Ishikawa (cell line): ENCODE data around the gene PLCB3.

ENCODE experiments used
- EP300 ChIP-seq: IDR thresholded peaks from 2 replicates; pipeline ENCODE4 v1.6.1; 2012; ENCODE audit warnings: borderline replicate concordance
- RAD21 ChIP-seq: IDR thresholded peaks from 2 replicates; pipeline ENCODE4 v1.6.1; 2012; ENCODE audit warnings: low read depth
- TF ChIP-seq, protein P1 (sequence below): IDR thresholded peaks from 2 replicates; pipeline ENCODE4 v1.6.1; 2012; ENCODE audit warnings: low read depth, mild to moderate bottlenecking

DNA sequence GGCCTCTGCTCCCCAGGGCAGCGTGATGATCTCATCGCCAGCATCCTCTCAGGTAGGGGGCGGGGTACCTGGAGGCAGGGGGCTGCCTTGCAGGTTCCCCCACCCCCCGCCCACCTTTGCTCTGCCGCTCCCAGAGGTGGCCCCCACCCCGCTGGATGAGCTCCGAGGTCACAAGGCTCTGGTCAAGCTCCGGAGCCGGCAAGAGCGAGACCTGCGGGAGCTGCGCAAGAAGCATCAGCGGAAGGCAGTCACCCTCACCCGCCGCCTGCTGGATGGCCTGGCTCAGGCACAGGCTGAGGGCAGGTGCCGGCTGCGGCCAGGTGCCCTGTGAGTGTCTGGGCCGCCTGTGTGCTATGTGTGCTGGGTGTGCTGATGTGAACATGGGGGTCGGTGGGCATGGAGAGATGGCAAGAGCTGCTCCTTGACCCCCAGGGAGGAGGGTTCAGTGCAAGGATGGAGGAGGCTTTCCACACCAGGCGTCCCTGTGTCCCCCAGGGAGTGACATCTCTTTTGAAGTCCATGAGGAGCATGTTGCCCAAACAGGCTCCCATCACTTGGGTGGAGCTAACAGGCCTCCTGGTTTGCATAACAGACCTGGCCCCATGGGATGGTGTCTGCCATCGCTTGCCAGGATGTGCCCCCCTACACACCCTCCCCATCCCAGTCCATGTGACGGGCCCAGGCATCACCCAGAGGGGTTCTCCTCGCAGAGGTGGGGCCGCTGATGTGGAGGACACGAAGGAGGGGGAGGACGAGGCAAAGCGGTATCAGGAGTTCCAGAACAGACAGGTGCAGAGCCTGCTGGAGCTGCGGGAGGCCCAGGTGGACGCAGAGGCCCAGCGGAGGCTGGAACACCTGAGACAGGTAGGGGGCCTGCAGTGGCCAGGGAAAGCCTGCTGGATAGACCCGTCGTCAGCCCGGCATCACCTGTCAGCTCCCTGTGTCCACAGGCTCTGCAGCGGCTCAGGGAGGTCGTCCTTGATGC, 14.1 kb downstream of the PLCB3 start:
- TF ChIP-seq, protein P1, sequence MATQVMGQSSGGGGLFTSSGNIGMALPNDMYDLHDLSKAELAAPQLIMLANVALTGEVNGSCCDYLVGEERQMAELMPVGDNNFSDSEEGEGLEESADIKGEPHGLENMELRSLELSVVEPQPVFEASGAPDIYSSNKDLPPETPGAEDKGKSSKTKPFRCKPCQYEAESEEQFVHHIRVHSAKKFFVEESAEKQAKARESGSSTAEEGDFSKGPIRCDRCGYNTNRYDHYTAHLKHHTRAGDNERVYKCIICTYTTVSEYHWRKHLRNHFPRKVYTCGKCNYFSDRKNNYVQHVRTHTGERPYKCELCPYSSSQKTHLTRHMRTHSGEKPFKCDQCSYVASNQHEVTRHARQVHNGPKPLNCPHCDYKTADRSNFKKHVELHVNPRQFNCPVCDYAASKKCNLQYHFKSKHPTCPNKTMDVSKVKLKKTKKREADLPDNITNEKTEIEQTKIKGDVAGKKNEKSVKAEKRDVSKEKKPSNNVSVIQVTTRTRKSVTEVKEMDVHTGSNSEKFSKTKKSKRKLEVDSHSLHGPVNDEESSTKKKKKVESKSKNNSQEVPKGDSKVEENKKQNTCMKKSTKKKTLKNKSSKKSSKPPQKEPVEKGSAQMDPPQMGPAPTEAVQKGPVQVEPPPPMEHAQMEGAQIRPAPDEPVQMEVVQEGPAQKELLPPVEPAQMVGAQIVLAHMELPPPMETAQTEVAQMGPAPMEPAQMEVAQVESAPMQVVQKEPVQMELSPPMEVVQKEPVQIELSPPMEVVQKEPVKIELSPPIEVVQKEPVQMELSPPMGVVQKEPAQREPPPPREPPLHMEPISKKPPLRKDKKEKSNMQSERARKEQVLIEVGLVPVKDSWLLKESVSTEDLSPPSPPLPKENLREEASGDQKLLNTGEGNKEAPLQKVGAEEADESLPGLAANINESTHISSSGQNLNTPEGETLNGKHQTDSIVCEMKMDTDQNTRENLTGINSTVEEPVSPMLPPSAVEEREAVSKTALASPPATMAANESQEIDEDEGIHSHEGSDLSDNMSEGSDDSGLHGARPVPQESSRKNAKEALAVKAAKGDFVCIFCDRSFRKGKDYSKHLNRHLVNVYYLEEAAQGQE, result no peak
- TF ChIP-seq RAD21 (no peak), EP300 (no peak)
